ENCODE measurements around the gene TPM1. TPM values are rescaled to one million over a fixed set of nuclear protein-coding genes. Genes with fewer than 3 reads are reported as not detected.

TPM1 gene
- total RNA-seq, 6 experiments from 2014 or later, result 1,264 to 1,620 (median 1,342) TPM

DNA sequence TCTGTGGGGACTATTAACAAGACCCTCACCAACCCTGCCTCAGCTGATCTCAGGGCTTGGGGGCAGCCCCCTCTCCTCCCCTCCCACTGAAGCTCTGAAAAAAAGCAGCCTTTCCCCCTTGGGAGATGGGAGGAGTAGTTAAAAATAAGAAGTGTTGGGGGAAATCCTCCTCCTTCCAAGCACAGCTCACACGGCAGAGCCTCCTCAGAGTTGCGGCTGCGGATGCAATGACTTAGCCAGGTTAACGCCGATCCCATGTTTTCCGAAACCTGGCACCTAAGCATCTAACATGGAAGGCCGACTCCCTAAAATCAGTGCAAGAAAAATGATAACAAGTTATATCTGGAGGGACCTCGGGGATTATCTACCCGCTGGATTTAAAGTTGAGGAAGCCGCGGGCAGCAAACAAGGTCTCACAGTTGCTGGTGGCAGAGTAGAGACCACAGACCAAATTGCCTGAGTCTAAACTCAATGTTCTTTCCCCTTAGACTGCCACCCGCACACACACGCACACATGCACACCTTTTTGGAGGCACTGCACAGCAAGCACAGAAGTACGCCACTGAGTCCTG lies 1.1 kb upstream of the TPM1 start:
- peaks cover 48% of the 10 kb centered on the region for H3K4me1 Mint-ChIP-seq (ENCODE audit: low read depth)
- peaks cover 47% of the 10 kb centered on the region for H3K36me3 Mint-ChIP-seq (ENCODE audit: low read depth)
- DNase-seq, result no peak
- H3K9me3 Mint-ChIP-seq, result peaks cover 27% of the 10 kb centered on the region
- peak overlapping the region; percentile 54 for H3K27ac Mint-ChIP-seq
- H3K27me3 Mint-ChIP-seq (ENCODE audit: insufficient read depth), result peaks cover 28% of the 10 kb centered on the region
- H3K4me3 Mint-ChIP-seq, result peak overlapping the region; percentile 100
- TF ChIP-seq CTCF (IDR thresholded peaks at IDR 0.05), result no peak

DNA sequence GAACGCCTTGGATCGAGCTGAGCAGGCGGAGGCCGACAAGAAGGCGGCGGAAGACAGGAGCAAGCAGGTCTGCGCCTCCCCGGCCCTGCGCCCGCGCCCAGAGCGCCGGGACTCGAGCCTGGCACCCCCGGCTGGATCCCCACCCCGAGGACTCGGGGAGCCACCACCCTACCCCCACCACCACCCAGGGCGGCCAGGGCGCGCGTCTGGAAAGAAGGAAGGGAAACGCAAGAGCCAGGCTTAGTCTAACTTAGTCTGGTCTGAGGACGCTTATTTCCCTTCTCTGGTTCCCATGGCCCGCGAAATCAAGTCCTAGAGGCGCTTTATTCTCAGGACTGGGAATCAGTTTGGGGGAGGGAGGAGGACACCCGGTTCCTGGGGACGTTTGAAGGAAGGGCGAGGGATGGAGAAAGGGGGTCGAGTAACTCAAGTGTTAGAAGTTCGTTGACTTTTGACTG lies 359 bp downstream of the TPM1 start:
- Mint-ChIP-seq H3K27me3 (ENCODE audit: insufficient read depth) (peaks cover 41% of the 10 kb centered on the region), H3K4me1 (ENCODE audit: low read depth) (peaks cover 60% of the 10 kb centered on the region), H3K9me3 (peaks cover 27% of the 10 kb centered on the region), H3K36me3 (ENCODE audit: low read depth) (peaks cover 61% of the 10 kb centered on the region), H3K4me3 (peak overlapping the region; percentile 100), H3K27ac (peak overlapping the region; percentile 96)
- DNase-seq, result no peak
- no peak; the same call in 1 of the 2 replicates for TF ChIP-seq CTCF (IDR thresholded peaks at IDR 0.05)

DNA sequence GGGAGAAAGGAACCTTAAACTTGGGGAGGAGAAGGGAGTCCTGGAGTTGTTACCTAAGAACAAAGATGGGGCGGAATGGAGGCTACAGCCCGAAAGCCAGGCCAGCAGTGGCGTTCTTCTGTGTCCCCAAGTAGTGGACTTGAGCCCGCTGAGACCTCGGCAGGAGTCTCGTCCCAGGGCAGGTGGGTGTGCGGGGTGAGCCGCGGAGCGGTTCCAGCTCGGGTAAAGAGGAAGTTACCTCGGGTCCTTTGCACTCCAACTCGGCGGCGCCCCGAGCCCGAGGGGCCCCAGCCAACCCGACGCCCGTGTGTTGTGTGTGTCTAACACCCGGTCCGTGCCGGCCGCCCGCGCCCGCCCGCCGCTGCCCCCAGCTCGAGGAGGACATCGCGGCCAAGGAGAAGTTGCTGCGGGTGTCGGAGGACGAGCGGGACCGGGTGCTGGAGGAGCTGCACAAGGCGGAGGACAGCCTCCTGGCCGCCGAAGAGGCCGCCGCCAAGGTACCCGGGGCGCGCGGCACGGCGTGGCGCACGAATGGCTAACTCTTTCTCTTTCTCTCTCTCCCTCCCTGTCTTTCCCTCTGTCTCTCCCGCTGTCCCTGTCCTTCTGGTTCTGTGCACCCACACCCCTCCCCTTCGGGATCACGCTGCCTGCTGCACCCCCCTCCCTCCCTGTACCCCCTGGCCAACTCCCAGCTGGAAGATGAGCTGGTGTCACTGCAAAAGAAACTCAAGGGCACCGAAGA lies 959 bp downstream of the TPM1 start:
- Mint-ChIP-seq H3K36me3 (ENCODE audit: low read depth) (peaks cover 61% of the 10 kb centered on the region), H3K27ac (peak overlapping the region; percentile 96), H3K27me3 (ENCODE audit: insufficient read depth) (peaks cover 43% of the 10 kb centered on the region), H3K4me3 (peak overlapping the region; percentile 100), H3K4me1 (ENCODE audit: low read depth) (peaks cover 54% of the 10 kb centered on the region), H3K9me3 (peaks cover 27% of the 10 kb centered on the region)
- TF ChIP-seq CTCF (IDR thresholded peaks at IDR 0.05), result no peak
- DNase-seq, result no peak

DNA sequence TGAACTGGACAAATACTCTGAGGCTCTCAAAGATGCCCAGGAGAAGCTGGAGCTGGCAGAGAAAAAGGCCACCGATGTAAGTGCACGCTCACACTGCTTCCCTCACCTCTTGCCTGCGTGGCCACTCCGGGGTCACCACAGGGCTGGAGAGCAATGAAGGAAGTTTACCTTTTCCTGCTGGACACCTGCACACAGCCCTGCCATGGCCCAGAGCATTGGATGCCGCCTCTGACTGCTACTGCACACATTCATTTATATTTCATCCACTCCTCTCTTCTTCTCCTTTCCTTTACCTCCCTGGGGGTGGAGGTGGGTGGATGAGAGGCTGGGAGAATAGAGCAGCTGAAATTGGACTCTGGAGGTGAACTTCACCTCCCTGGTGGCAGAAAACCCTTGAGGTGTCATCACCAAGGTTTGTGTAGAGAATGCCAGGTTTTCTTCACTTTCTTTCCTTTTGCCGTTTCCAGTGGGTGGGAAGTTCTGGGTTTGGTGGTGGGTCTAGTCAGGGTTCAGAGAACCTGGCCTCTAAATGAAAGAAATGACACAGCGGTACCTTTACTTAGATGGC lies 1.6 kb downstream of the TPM1 start:
- peaks cover 54% of the 10 kb centered on the region for H3K4me1 Mint-ChIP-seq (ENCODE audit: low read depth)
- peaks cover 66% of the 10 kb centered on the region for H3K36me3 Mint-ChIP-seq (ENCODE audit: low read depth)
- peak overlapping the region; percentile 96 for H3K27ac Mint-ChIP-seq

More for the DNA sequence above, 1.6 kb downstream of the TPM1 start:
- peaks cover 27% of the 10 kb centered on the region for H3K9me3 Mint-ChIP-seq
- peak overlapping the region; percentile 100 for H3K4me3 Mint-ChIP-seq
- H3K27me3 Mint-ChIP-seq (ENCODE audit: insufficient read depth), result peaks cover 48% of the 10 kb centered on the region
- no peak for DNase-seq
- no peak for TF ChIP-seq CTCF (IDR thresholded peaks at IDR 0.05)
